ENCODE results near the gene TBC1D10A. TPM values are rescaled to one million over a fixed set of nuclear protein-coding genes. Genes with fewer than 3 reads are reported as not detected.
A peak's percentile ranks its signal among the peaks of the same experiment; 100 is the strongest.

The TBC1D10A gene
- total and polyA plus RNA-seq, 9 donors: 6.1 to 39.3 (median 28.1) TPM

DNA sequence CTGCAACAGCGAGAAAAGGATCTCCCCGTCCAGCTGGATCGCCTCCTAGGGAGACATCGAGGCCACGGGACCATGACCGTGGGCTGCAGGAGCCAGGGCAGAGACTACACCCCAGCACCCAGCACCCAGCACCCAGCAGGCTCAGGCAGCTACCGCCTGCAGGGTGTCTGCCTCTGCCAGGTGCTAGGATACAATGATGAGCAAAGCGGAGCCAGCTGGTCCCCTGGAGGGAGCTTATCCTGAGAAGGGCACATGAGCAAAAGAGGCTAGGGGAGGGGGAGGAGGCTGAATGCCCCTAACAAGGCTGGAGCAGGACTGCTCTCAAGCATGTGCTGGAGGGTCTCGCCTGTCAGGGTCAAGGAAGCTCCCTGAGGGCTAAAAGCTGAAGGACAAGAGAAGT is 32.7 kb downstream of the TBC1D10A start:
- DNase-seq: no peak
- TF ChIP-seq POLR2A (IDR thresholded peaks at IDR 0.05) (no peak), EP300 (IDR thresholded peaks at IDR 0.05) (no peak)
- TF ChIP-seq, protein P1, sequence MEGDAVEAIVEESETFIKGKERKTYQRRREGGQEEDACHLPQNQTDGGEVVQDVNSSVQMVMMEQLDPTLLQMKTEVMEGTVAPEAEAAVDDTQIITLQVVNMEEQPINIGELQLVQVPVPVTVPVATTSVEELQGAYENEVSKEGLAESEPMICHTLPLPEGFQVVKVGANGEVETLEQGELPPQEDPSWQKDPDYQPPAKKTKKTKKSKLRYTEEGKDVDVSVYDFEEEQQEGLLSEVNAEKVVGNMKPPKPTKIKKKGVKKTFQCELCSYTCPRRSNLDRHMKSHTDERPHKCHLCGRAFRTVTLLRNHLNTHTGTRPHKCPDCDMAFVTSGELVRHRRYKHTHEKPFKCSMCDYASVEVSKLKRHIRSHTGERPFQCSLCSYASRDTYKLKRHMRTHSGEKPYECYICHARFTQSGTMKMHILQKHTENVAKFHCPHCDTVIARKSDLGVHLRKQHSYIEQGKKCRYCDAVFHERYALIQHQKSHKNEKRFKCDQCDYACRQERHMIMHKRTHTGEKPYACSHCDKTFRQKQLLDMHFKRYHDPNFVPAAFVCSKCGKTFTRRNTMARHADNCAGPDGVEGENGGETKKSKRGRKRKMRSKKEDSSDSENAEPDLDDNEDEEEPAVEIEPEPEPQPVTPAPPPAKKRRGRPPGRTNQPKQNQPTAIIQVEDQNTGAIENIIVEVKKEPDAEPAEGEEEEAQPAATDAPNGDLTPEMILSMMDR (IDR thresholded peaks at IDR 0.05): no peak
- Histone ChIP-seq H3K27me3 (no peaks in the 10 kb centered on the region), H3K9me3 (no peaks in the 10 kb centered on the region), H3K4me1 (ENCODE audit: insufficient read depth) (peaks cover 15% of the 10 kb centered on the region), H3K4me3 (no peak overlapping the region), H3K36me3 (no peaks in the 10 kb centered on the region), H3K27ac (no peak overlapping the region)
- 89 to 95% (median 95%) methylated on average over 9 of the region's 9 CpGs for WGBS, 3 donors
- intact Hi-C loops (cut with DNase I): no loop called here

- TF ChIP-seq POLR2A (IDR thresholded peaks at IDR 0.05) (no peak), EP300 (IDR thresholded peaks at IDR 0.05) (no peak)
- TF ChIP-seq, protein P1 (IDR thresholded peaks at IDR 0.05): no peak
- H3K4me3 ChIP-seq: no peak overlapping the region
- DNase-seq: no peak
- H3K36me3 ChIP-seq: no peaks in the 10 kb centered on the region
- no peaks in the 10 kb centered on the region for H3K9me3 ChIP-seq
- 91 to 94% (median 92%) methylated on average over 7 of the region's 7 CpGs for WGBS, 3 donors
- no peaks in the 10 kb centered on the region for H3K27me3 ChIP-seq
- no peak overlapping the region for H3K27ac ChIP-seq
- peaks cover 15% of the 10 kb centered on the region for H3K4me1 ChIP-seq (ENCODE audit: insufficient read depth)
- intact Hi-C loops (cut with DNase I): no loop called here
These were observed 33.7 kb downstream of the TBC1D10A start for GRCh38 chr22:30293026-30293425.

DNA sequence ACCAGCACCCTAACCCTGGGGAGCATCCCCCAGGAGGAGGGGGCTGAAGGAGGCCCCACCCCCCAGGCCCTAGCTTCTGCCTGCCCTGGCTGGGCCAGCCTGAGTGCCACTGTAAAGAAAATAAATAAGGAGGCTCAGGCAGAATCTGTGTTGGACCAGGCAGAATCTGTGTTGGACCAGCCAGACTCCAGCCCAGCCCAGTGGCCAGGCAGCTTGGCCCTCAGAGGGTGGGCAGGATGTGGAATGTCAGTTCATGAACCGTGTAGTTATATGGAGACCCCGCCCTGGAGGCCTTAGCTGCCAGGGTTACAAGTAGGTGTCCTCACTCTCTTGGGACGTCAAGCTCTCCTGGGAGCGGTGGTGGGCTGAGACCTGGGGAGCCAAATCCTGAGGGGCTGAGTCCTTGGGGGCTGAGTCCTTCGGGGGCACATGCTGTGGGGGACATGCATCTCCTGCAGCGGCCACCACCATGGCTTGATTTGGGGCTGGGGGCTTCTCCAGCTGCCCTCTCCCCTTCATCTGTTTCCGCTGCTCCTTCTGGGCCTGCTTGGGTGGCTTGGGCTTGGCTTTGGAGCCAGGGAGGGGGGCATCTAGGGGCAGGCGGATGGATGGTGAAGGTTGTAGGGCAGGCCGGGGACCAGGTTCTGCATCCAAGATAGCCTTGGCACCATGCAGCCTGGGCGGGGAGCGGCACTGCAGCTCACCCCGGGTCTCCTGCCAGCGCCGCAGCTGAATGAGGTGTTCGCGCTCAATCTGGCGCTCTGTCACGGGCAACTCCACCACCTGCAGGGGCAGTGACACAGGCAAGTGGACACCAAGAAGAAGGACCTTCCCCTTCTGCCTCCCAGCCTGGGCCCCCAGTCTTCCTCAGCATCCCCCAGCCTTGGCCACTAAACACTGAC is 34.4 kb downstream of the TBC1D10A start:
- DNase-seq: peak in 1 of 5 donors; percentile 46
- Histone ChIP-seq H3K4me1 (ENCODE audit: insufficient read depth) (peaks cover 15% of the 10 kb centered on the region), H3K36me3 (no peaks in the 10 kb centered on the region), H3K27me3 (no peaks in the 10 kb centered on the region), H3K4me3 (no peak overlapping the region), H3K27ac (peak overlapping the region; percentile 83 to 87), H3K9me3 (no peaks in the 10 kb centered on the region)
- no peak for TF ChIP-seq EP300 (IDR thresholded peaks at IDR 0.05)
- TF ChIP-seq, protein P1 (IDR thresholded peaks at IDR 0.05): no peak
- TF ChIP-seq POLR2A (IDR thresholded peaks at IDR 0.05): no peak
- intact Hi-C loops (cut with DNase I): no loop called here
- 91 to 92% (median 91%) methylated on average over 18 of the region's 18 CpGs for WGBS, 3 donors

DNA sequence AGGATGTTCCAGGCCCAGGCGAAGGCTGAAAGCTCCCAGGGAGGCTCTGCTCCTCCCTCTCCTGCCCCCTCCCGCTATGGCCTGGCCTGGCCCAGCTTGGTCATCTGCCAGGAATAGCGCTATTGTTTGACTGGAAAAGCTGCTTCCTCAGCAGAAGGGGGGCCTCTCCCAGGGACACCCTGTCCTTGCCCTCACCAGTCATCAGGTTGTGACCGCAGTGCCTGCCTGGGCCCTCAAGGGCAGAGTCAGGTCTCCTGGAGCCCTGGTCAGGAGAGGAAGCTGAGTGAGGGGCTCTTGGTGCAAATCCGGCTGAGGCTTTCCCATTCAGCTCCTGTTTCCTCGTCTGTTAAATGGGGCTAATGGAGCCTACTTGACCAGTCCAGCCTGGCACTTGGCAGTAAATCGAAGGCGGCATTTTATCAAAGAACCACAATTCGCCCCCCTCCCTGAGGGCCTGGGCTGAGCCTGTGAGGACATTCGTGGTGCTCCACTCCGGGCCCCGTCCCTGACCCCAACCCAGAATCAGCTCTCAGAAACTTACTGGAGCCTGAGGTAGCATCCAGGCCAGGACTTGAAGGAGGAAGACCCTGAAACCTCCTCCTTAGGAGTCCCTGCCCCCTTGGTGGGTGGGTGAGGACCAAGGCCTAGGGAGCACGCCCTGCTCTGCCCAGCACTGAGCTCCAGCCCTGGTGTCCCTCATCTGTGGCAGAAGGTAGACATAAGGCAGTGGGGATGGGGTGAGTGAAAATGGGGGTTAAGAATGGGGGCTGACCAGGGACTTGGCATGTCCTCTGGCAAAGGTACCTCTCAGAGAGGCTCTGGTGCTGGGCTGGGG is 35.5 kb downstream of the TBC1D10A start:
- peak overlapping the region; percentile 83 to 87 for H3K27ac ChIP-seq
- peak; percentile 84 to 94 (median 90) for DNase-seq
- intact Hi-C loops (cut with DNase I): no loop called here
- no peaks in the 10 kb centered on the region for H3K27me3 ChIP-seq
- H3K4me1 ChIP-seq (ENCODE audit: insufficient read depth): peaks cover 17% of the 10 kb centered on the region
- WGBS, 3 donors: 50 to 60% (median 56%) methylated on average over 7 to 13 of the region's 13 CpGs
- no peaks in the 10 kb centered on the region for H3K36me3 ChIP-seq
- no peaks in the 10 kb centered on the region for H3K9me3 ChIP-seq
- TF ChIP-seq, protein P1 (IDR thresholded peaks at IDR 0.05): no peak
- peak; percentile 87 for TF ChIP-seq EP300 (IDR thresholded peaks at IDR 0.05)
- no peak overlapping the region for H3K4me3 ChIP-seq

Measured in ovary (tissue), 9 donors.